GM06990 (cell line): Measurements from ENCODE around the gene EFNB3.

Source experiments
- DNase-seq: peaks from one replicate; pipeline ENCODE4 v3.0.0-alpha.2; 2011; ENCODE audit not compliant: insufficient read length; ENCODE audit errors: extremely low read depth
- H3K27me3 ChIP-seq: replicated peaks from 2 replicates; pipeline ENCODE4 v1.6.0; 2011; ENCODE audit warnings: low read length; ENCODE audit not compliant: control insufficient read depth, insufficient read depth
- H3K36me3 ChIP-seq: 2 replicates; pipeline ENCODE4 v1.5.1; 2011; ENCODE audit warnings: low read length; ENCODE audit not compliant: control insufficient read depth, insufficient read depth
- H3K4me3 ChIP-seq: replicated peaks from 2 replicates; pipeline ENCODE4 v1.5.1; 2011; ENCODE audit warnings: low read depth, mild to moderate bottlenecking, control low read depth, low read length
- CTCF ChIP-seq: IDR thresholded peaks from 2 replicates; pipeline ENCODE4 v1.5.1; 2011; ENCODE audit warnings: low read length, control low read depth, mild to moderate bottlenecking, inconsistent platforms; ENCODE audit not compliant: insufficient read depth, poor library complexity, severe bottlenecking

EFNB3 gene

GRCh38 chr17:7717756-7718350 is 12.9 kb downstream of the EFNB3 start:
- Histone ChIP-seq H3K4me3 (peak overlapping the region; percentile 56), H3K36me3 (no peaks in the 10 kb centered on the region), H3K27me3 (peaks cover 6% of the 10 kb centered on the region)
- no peak for TF ChIP-seq CTCF
- DNase-seq: no peak

GRCh38 chr17:7719661-7720060 is 14.7 kb downstream of the EFNB3 start:
- H3K36me3 ChIP-seq: no peaks in the 10 kb centered on the region
- no peak for DNase-seq
- H3K4me3 ChIP-seq: no peak overlapping the region
- no peak for TF ChIP-seq CTCF
- peaks cover 3% of the 10 kb centered on the region for H3K27me3 ChIP-seq

GRCh38 chr17:7720125-7720524 is 15.1 kb downstream of the EFNB3 start:
- H3K4me3 ChIP-seq: no peak overlapping the region
- TF ChIP-seq CTCF: no peak
- no peak for DNase-seq
- peaks cover 3% of the 10 kb centered on the region for H3K27me3 ChIP-seq
- no peaks in the 10 kb centered on the region for H3K36me3 ChIP-seq

GRCh38 chr17:7721612-7722011 is 16.6 kb downstream of the EFNB3 start:
- Histone ChIP-seq H3K36me3 (no peaks in the 10 kb centered on the region), H3K4me3 (no peak overlapping the region), H3K27me3 (peaks cover under 1% of the 10 kb centered on the region; the same call in 1 of the 2 replicates)
- no peak for DNase-seq
- TF ChIP-seq CTCF: no peak

- Histone ChIP-seq H3K27me3 (no peaks in the 10 kb centered on the region; the same call in 1 of the 2 replicates), H3K36me3 (no peaks in the 10 kb centered on the region), H3K4me3 (no peak overlapping the region)
- DNase-seq: no peak
- TF ChIP-seq CTCF: no peak
Measured at GRCh38 chr17:7727886-7728285, 22.9 kb downstream of the EFNB3 start.

- no peak for DNase-seq
- Histone ChIP-seq H3K36me3 (no peaks in the 10 kb centered on the region), H3K4me3 (no peak overlapping the region), H3K27me3 (no peaks in the 10 kb centered on the region; the same call in none of the 2 replicates)
- TF ChIP-seq CTCF: no peak
Measured at GRCh38 chr17:7729816-7730215, 24.8 kb downstream of the EFNB3 start.
